GM23248 (cell line): ENCODE measurements around the gene KHDRBS2. TPM values are rescaled to one million over a fixed set of nuclear protein-coding genes. Genes with fewer than 3 reads are reported as not detected.

Experiments
- DNase-seq: peaks from one replicate; pipeline ENCODE4 v3.0.0-alpha.2; 2015
- H2AFZ ChIP-seq: fragments of 200-600 bp; sonication (generic); 2 replicates; pipeline ENCODE4 v1.6.1; 2016; ENCODE audit warnings: antibody characterized with exemption
- H3F3A ChIP-seq: fragments of 200-600 bp; sonication (generic); 2 replicates; pipeline ENCODE4 v1.6.1; 2016; ENCODE audit warnings: mild to moderate bottlenecking, antibody characterized with exemption, mixed run types; ENCODE audit not compliant: insufficient read depth
- H3K27ac ChIP-seq: fragments of 200-600 bp; sonication (generic); 2 replicates; pipeline ENCODE4 v1.5.1; 2016; ENCODE audit warnings: mild to moderate bottlenecking
- H3K27me3 ChIP-seq: fragments of 200-600 bp; sonication (generic); replicated peaks from 2 replicates; pipeline ENCODE4 v1.6.1; 2016; ENCODE audit warnings: mild to moderate bottlenecking; ENCODE audit not compliant: insufficient read depth
- H3K36me3 ChIP-seq: fragments of 200-600 bp; sonication (generic); 2 replicates; pipeline ENCODE4 v1.6.1; 2016; ENCODE audit warnings: low read depth, mild to moderate bottlenecking
- H3K4me1 ChIP-seq: fragments of 200-600 bp; sonication (generic); 2 replicates; pipeline ENCODE4 v1.6.1; 2016; ENCODE audit warnings: mild to moderate bottlenecking; ENCODE audit not compliant: insufficient read depth
- H3K4me2 ChIP-seq: fragments of 200-600 bp; sonication (generic); one replicate; pipeline ENCODE4 v1.6.1; 2016; ENCODE audit warnings: mild to moderate bottlenecking; ENCODE audit not compliant: unreplicated experiment
- H3K4me3 ChIP-seq: fragments of 200-600 bp; sonication (generic); 2 replicates; pipeline ENCODE4 v1.5.1; 2016; ENCODE audit warnings: mild to moderate bottlenecking
- H3K79me2 ChIP-seq: fragments of 200-600 bp; sonication (generic); 2 replicates; pipeline ENCODE4 v1.6.1; 2016; ENCODE audit warnings: mild to moderate bottlenecking; ENCODE audit not compliant: insufficient read depth
- H3K9ac ChIP-seq: fragments of 200-600 bp; sonication (generic); 2 replicates; pipeline ENCODE4 v1.6.1; 2016; ENCODE audit warnings: mild to moderate bottlenecking
- H3K9me2 ChIP-seq: fragments of 200-600 bp; sonication (generic); 2 replicates; pipeline ENCODE4 v1.6.1; 2016; ENCODE audit warnings: mixed run types, mild to moderate bottlenecking, moderate library complexity; ENCODE audit not compliant: insufficient read depth
- H3K9me3 ChIP-seq: fragments of 200-600 bp; sonication (generic); one replicate; pipeline ENCODE4 v1.6.1; 2017; ENCODE audit warnings: low read depth
- H4K20me1 ChIP-seq: fragments of 200-600 bp; sonication (generic); 2 replicates; pipeline ENCODE4 v1.6.0; 2016; ENCODE audit not compliant: insufficient read depth
- EZH2 ChIP-seq: fragments of 200-600 bp; sonication (generic); IDR thresholded peaks from 2 replicates; pipeline ENCODE4 v1.6.1; 2018; ENCODE audit warnings: antibody characterized with exemption, mild to moderate bottlenecking; ENCODE audit not compliant: insufficient read depth, poor library complexity, severe bottlenecking
- EZH2phosphoT487 ChIP-seq: fragments of 200-600 bp; sonication (generic); IDR thresholded peaks from 2 replicates; pipeline ENCODE4 v1.6.1; 2018; ENCODE audit warnings: antibody characterized with exemption, moderate library complexity, mild to moderate bottlenecking, low read depth; ENCODE audit not compliant: insufficient read depth
- WGBS, 2 experiments: methylation state at CpG; one replicate each; pipeline ENCODE4 v1.1.6; 2015 to 2017; ENCODE audit warnings: low lambda C conversion rate in 2 of 2, low coverage in 1 of 2; ENCODE audit errors: missing lambda C conversion rate in 2 of 2; 5-methylcytosine and 5-hydroxymethylcytosine counted together
- in situ Hi-C: fragments of 300-500 bp; cut with MboI; formaldehyde crosslinking; loops from 2 replicates; pipeline ENCODE4 v1.15.0; 2020
- polyA plus RNA-seq: library from polyadenylated mRNA; unstranded; fragments of >200 nt; fragmentation: Nextera tagmentation; extraction: Ambion mirVana; gene quantifications from 2 replicates; pipeline ENCODE4 v1.2.1, GENCODE V29; 2016
- total RNA-seq: library from RNA; depleted of rRNA; stranded (reverse); fragments of >200 nt; shearing (Covaris generic); gene quantifications from 2 replicates; pipeline ENCODE4 v1.2.3, GENCODE V29; 2014

KHDRBS2 gene
- total and polyA plus RNA-seq, 2 experiments from 2014 or later = not detected

GRCh38 chr6:61901748-61902147, 384.3 kb downstream of the KHDRBS2 start:
- TF ChIP-seq EZH2 = no peak
- TF ChIP-seq EZH2phosphoT487 = no peak
- in situ Hi-C loops = no loop called here
- no peak overlapping the region for H3K9ac ChIP-seq
- H3K79me2 ChIP-seq = no peaks in the 10 kb centered on the region
- H3K9me3 ChIP-seq = no peaks in the 10 kb centered on the region
- H3K4me3 ChIP-seq = no peak overlapping the region
- no peaks in the 10 kb centered on the region for H3K9me2 ChIP-seq
- H3K27ac ChIP-seq = no peak overlapping the region
- no peaks in the 10 kb centered on the region for H4K20me1 ChIP-seq
- 38 to 52% methylated on average over 6 of the region's 6 CpGs for WGBS, 2 experiments
- no peak for DNase-seq
- H3K27me3 ChIP-seq = no peaks in the 10 kb centered on the region
- H3K36me3 ChIP-seq = no peaks in the 10 kb centered on the region
- no peaks in the 10 kb centered on the region for H3F3A ChIP-seq
- no peak overlapping the region for H2AFZ ChIP-seq
- H3K4me1 ChIP-seq = no peaks in the 10 kb centered on the region
- H3K4me2 ChIP-seq = no peak overlapping the region

GRCh38 chr6:61894536-61894935, 391.5 kb downstream of the KHDRBS2 start:
- no peak overlapping the region for H3K4me2 ChIP-seq
- H3K4me3 ChIP-seq = no peak overlapping the region
- no peaks in the 10 kb centered on the region for H3F3A ChIP-seq
- no peak for TF ChIP-seq EZH2
- no peaks in the 10 kb centered on the region for H3K79me2 ChIP-seq
- H3K9me2 ChIP-seq = no peaks in the 10 kb centered on the region
- no peak overlapping the region for H3K27ac ChIP-seq
- no peak overlapping the region for H2AFZ ChIP-seq
- H3K9me3 ChIP-seq = no peaks in the 10 kb centered on the region
- no peak for DNase-seq
- in situ Hi-C loops = no loop called here
- no peaks in the 10 kb centered on the region for H3K36me3 ChIP-seq
- H3K27me3 ChIP-seq = no peaks in the 10 kb centered on the region
- H4K20me1 ChIP-seq = no peaks in the 10 kb centered on the region
- WGBS, 2 experiments = 22 to 24% methylated on average over 9 of the region's 9 CpGs
- no peaks in the 10 kb centered on the region for H3K4me1 ChIP-seq
- no peak overlapping the region for H3K9ac ChIP-seq

- no peaks in the 10 kb centered on the region for H4K20me1 ChIP-seq
- no peaks in the 10 kb centered on the region for H3K79me2 ChIP-seq
- H3K4me3 ChIP-seq = no peak overlapping the region
- no peak for DNase-seq
- 0% methylated on average over 1 of the region's 1 CpG for WGBS, 2 experiments
- in situ Hi-C loops = no loop called here
- H3K9ac ChIP-seq = no peak overlapping the region
- no peaks in the 10 kb centered on the region for H3K9me3 ChIP-seq
- H3K4me1 ChIP-seq = no peaks in the 10 kb centered on the region
- H3K27me3 ChIP-seq = no peaks in the 10 kb centered on the region
- no peak overlapping the region for H2AFZ ChIP-seq
- H3K9me2 ChIP-seq = no peaks in the 10 kb centered on the region
- no peaks in the 10 kb centered on the region for H3K36me3 ChIP-seq
- no peaks in the 10 kb centered on the region for H3F3A ChIP-seq
- TF ChIP-seq EZH2phosphoT487 (no peak), EZH2 (no peak)
- no peak overlapping the region for H3K4me2 ChIP-seq
- H3K27ac ChIP-seq = no peak overlapping the region
Measured at GRCh38 chr6:61887423-61887822, 398.6 kb downstream of the KHDRBS2 start.

GRCh38 chr6:61886608-61887259, 399.3 kb downstream of the KHDRBS2 start:
- Histone ChIP-seq H2AFZ (no peak overlapping the region), H3K4me1 (no peaks in the 10 kb centered on the region), H3K79me2 (no peaks in the 10 kb centered on the region), H3F3A (no peaks in the 10 kb centered on the region), H3K27me3 (no peaks in the 10 kb centered on the region), H3K27ac (no peak overlapping the region), H3K9ac (no peak overlapping the region), H3K4me3 (no peak overlapping the region), H4K20me1 (no peaks in the 10 kb centered on the region), H3K9me3 (no peaks in the 10 kb centered on the region), H3K36me3 (no peaks in the 10 kb centered on the region), H3K9me2 (no peaks in the 10 kb centered on the region), H3K4me2 (no peak overlapping the region)
- no peak for DNase-seq
- 0% methylated on average over 1 of the region's 1 CpG for WGBS, 2 experiments
- TF ChIP-seq EZH2 (no peak), EZH2phosphoT487 (no peak)
- in situ Hi-C loops = no loop called here
